ENCODE results near the gene IPO11. TPM values are rescaled to one million over a fixed set of nuclear protein-coding genes. Genes with fewer than 3 reads are reported as not detected.

The IPO11 gene
- total RNA-seq, 1 experiment from 2014 or later = 36.6 TPM

DNA sequence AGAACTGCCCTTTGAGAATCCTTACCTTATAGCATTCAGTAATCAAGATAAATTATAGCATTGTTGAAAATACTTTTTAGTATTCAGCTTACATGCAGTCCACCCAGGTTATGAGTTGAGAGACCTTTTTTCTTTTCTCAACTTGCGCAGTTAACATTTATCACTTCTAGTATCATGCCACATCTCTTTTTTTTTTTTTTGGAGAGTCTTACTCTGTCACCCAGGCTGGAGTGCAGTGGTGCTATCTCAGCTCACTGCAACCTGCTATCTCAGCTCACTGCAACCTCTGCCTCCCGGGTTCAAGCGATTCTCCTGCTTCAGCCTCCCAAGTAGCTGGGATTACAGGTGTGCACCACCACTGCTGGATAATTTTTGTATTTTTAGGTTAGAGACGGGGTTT lies 195.1 kb downstream of the IPO11 start:
- no peak for DNase-seq (ENCODE audit: unreplicated experiment)
- H3K4me3 Mint-ChIP-seq (ENCODE audit: unreplicated experiment) = no peak overlapping the region
- intact Hi-C loops (cut with micrococcal nuclease) = no loop called here
- no peak for TF ChIP-seq CTCF (IDR thresholded peaks at IDR 0.05; ENCODE audit: unreplicated experiment)
- peak overlapping the region; percentile 28 for H3K27ac Mint-ChIP-seq (ENCODE audit: low read depth, unreplicated experiment)
- peaks cover 9% of the 10 kb centered on the region for H3K9me3 Mint-ChIP-seq (ENCODE audit: unreplicated experiment)
- H3K36me3 Mint-ChIP-seq (ENCODE audit: insufficient read depth, unreplicated experiment) = peaks cover 7% of the 10 kb centered on the region
- CTCF ChIA-PET = interaction anchor here (0.6 kb wide), 1 partner anchor 19 kb away, joined by 3 read pairs; no protein-coding TSS in a partner anchor
- no TSS peak for BruUV-seq (replicated peaks)
- H3K4me1 Mint-ChIP-seq (ENCODE audit: insufficient read depth, unreplicated experiment) = no peaks in the 10 kb centered on the region
- H3K27me3 Mint-ChIP-seq (ENCODE audit: insufficient read depth, unreplicated experiment) = no peaks in the 10 kb centered on the region
- POLR2A ChIA-PET = interaction anchor here (0.9 kb wide), 1 partner anchor 16 kb away, joined by 3 read pairs; no protein-coding TSS in a partner anchor

GRCh38 chr5:62608529-62609511 lies 196.3 kb downstream of the IPO11 start:
- BruUV-seq (replicated peaks) = no TSS peak
- intact Hi-C loops (cut with micrococcal nuclease) = no loop called here
- Mint-ChIP-seq H3K27ac (ENCODE audit: low read depth, unreplicated experiment) (peak overlapping the region; percentile 28), H3K36me3 (ENCODE audit: insufficient read depth, unreplicated experiment) (peaks cover 7% of the 10 kb centered on the region), H3K9me3 (ENCODE audit: unreplicated experiment) (peaks cover 9% of the 10 kb centered on the region), H3K27me3 (ENCODE audit: insufficient read depth, unreplicated experiment) (no peaks in the 10 kb centered on the region), H3K4me1 (ENCODE audit: insufficient read depth, unreplicated experiment) (no peaks in the 10 kb centered on the region), H3K4me3 (ENCODE audit: unreplicated experiment) (no peak overlapping the region)
- TF ChIP-seq CTCF (IDR thresholded peaks at IDR 0.05; ENCODE audit: unreplicated experiment) = no peak
- DNase-seq (ENCODE audit: unreplicated experiment) = no peak
- CTCF ChIA-PET = interaction anchor here (0.6 to 0.9 kb wide), 3 partner anchors 30 to 165 kb away, joined by 3 to 5 read pairs (median 4); no protein-coding TSS in a partner anchor
- POLR2A ChIA-PET = no interaction called here

GRCh38 chr5:62614355-62614754 lies 201.8 kb downstream of the IPO11 start:
- intact Hi-C loops (cut with micrococcal nuclease) = no loop called here
- TF ChIP-seq CTCF (IDR thresholded peaks at IDR 0.05; ENCODE audit: unreplicated experiment) = no peak
- no peaks in the 10 kb centered on the region for H3K27me3 Mint-ChIP-seq (ENCODE audit: insufficient read depth, unreplicated experiment)
- ChIA-PET POLR2A (no interaction called here), CTCF (interaction anchor here (0.6 to 0.8 kb wide), 3 partner anchors 18 to 574 kb away, joined by 3 to 4 read pairs (median 3); no protein-coding TSS in a partner anchor)
- no peak for DNase-seq (ENCODE audit: unreplicated experiment)
- no peak overlapping the region for H3K4me3 Mint-ChIP-seq (ENCODE audit: unreplicated experiment)
- no TSS peak for BruUV-seq (replicated peaks)
- no peak overlapping the region for H3K27ac Mint-ChIP-seq (ENCODE audit: low read depth, unreplicated experiment)
- H3K9me3 Mint-ChIP-seq (ENCODE audit: unreplicated experiment) = no peaks in the 10 kb centered on the region
- H3K36me3 Mint-ChIP-seq (ENCODE audit: insufficient read depth, unreplicated experiment) = peaks cover 9% of the 10 kb centered on the region
- H3K4me1 Mint-ChIP-seq (ENCODE audit: insufficient read depth, unreplicated experiment) = no peaks in the 10 kb centered on the region

GRCh38 chr5:62616615-62617277 lies 204.2 kb downstream of the IPO11 start:
- no peak for TF ChIP-seq CTCF (IDR thresholded peaks at IDR 0.05; ENCODE audit: unreplicated experiment)
- Mint-ChIP-seq H3K9me3 (ENCODE audit: unreplicated experiment) (no peaks in the 10 kb centered on the region), H3K36me3 (ENCODE audit: insufficient read depth, unreplicated experiment) (peaks cover 15% of the 10 kb centered on the region), H3K27me3 (ENCODE audit: insufficient read depth, unreplicated experiment) (no peaks in the 10 kb centered on the region), H3K4me3 (ENCODE audit: unreplicated experiment) (no peak overlapping the region), H3K27ac (ENCODE audit: low read depth, unreplicated experiment) (no peak overlapping the region), H3K4me1 (ENCODE audit: insufficient read depth, unreplicated experiment) (no peaks in the 10 kb centered on the region)
- CTCF ChIA-PET = interaction anchor here (0.6 kb wide), 1 partner anchor 37 kb away, joined by 3 read pairs; no protein-coding TSS in a partner anchor
- no peak for DNase-seq (ENCODE audit: unreplicated experiment)
- intact Hi-C loops (cut with micrococcal nuclease) = no loop called here
- BruUV-seq (replicated peaks) = no TSS peak
- POLR2A ChIA-PET = no interaction called here

All from MCF 10A (cell line).